GM21360 (cell line): ENCODE data around the gene FRG2B.
"Not testable (repeated sequence)": the region's sequence is repeated elsewhere in the genome, so short reads cannot be mapped to it uniquely, and the experiment has no call there.

Experiments used
- ATAC-seq: cut with Tn5 transposase; IDR thresholded peaks from one replicate; pipeline ENCODE4 v1.9.1; 2021; ENCODE audit warnings: mild to moderate bottlenecking, moderate library complexity; ENCODE audit not compliant: unreplicated experiment

Gene FRG2B

DNA sequence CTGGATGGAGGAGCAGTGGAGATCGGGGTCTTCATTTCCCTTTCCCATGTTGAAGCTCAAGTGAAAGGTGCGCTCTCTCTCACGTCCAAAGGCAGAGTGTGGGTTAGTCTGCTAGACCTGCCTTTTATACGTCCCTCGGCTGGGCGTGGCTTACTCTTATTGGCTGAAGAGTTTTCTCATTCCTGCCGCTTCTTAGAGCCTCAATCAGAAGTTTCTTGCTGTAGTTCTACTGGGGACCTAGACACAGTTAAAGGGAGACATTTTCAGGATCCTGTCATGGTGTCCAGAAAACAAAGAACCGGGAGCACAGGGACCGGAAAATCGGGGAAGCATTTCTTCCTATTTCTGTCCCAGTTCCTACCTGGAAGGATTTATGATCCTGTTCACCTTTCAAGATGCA is at the start of gene FRG2B:
FRG2B (minus strand) TSS at position 101 of the 400 bp plus-strand sequence; CDS start at position 48, 53 bp downstream.
- ATAC-seq = not testable (repeated sequence)

GRCh38 chr10:133667446-133667845 is 40.9 kb upstream of the FRG2B start:
- ATAC-seq = not testable (repeated sequence)

GRCh38 chr10:133663544-133664160 is 37.1 kb upstream of the FRG2B start:
- ATAC-seq = peak; percentile 76

- not testable (repeated sequence) for ATAC-seq
Measured at GRCh38 chr10:133661122-133661521, 34.5 kb upstream of the FRG2B start.

DNA sequence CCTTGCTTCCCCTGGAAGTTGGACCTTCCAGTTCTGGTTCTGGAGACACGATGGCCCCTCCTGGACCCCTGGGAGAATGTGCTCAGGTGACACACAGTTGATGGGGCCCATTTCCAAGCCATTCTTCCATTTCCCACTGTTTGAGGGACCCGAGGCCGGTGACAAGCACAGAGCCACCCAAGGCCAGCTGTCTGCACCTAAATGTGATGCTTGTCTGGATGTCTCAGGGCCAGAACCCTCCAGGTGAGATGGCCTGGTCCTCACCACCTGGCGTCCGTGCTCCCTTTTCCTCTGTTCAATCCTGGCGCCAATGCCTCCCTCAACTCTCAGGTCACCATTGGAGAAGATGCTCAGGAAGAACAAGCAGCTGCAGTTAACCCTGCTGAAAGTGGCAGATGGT is 33.9 kb upstream of the FRG2B start:
- not testable (repeated sequence) for ATAC-seq

GRCh38 chr10:133657276-133657675 is 30.7 kb upstream of the FRG2B start:
- ATAC-seq = not testable (repeated sequence)

GRCh38 chr10:133648872-133649455 is 22.4 kb upstream of the FRG2B start:
- not testable (repeated sequence) for ATAC-seq

DNA sequence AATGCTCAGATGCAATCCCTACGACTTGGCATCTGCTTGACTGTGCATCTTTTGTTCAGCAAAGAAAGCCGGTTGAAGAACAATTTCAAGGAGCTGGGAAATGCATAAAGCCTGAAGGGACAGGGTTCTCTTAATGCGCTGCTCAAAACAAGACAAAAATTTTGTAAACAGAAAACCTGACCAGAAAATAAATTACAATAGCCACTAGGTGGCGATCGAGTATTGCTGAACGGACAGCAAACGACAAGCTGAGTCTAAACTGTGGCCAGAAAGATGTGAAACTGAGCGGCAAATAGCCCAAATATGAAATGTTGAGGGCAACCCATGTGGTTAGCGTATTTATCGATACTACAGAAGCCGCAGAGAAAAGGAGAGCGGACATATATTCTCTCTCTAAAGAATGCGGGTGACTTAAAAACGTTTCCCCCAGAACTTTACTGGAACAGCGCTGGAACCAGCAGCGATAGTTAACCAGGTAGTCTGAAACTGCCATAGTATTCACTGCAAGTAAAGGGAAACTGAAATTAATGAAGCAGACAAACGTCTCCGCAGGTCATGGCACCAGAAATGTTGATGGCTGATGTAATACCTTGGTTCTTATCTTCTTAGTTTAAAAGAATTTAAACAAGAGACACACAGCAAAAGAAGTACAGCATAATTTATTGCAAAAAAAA is 20.6 kb upstream of the FRG2B start:
- peak; percentile 73 for ATAC-seq

- ATAC-seq = not testable (repeated sequence)
Measured at GRCh38 chr10:133637846-133638235, 11.2 kb upstream of the FRG2B start.

GRCh38 chr10:133637202-133637845 is 10.7 kb upstream of the FRG2B start:
- ATAC-seq = not testable (repeated sequence)

DNA sequence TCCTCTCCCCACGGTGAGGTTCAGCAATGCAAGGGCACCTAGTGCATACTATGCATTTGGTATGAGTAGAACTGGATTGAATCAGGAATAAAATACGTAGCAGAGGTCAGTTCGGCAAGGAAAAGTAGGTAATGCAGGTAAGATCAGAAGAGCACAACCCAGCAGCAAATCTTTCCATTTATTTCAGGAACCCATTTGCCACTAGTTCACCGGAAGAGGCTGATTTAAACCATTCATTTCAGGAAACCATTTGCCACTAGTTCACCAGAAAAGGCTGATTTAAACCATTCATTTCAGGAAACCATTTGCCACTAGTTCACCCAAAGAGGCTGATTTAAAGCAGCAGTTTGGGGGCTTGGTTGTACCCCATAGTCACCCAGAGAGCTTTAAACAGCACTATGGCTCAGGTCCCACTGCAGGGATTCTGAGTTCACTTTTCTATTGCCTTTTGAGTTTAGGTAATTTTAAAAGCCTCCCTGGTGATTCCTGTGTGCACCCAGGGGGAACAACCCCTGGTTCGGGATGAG is 4.2 kb upstream of the FRG2B start:
- ATAC-seq = not testable (repeated sequence)

DNA sequence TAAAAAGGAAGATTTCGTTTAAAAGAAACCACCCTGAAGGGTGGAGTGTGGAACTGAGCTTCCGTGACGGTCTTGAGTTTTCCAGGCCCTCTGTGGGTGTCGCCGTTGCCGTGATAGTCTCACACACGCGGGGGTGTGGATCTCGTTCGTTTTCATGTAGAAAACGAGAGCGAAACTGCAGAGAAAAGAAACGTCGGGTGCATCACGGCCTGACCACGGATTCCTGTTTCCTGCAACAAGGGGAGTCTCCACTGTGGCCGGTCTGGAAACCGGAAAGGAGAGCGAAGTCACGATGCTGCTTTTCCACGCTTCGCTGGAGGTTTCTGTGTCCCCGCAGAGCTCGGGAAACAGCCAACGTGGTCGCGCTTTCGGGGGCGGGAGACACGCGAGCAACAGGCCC is 4.1 kb downstream of the FRG2B start:
- ATAC-seq = not testable (repeated sequence)

DNA sequence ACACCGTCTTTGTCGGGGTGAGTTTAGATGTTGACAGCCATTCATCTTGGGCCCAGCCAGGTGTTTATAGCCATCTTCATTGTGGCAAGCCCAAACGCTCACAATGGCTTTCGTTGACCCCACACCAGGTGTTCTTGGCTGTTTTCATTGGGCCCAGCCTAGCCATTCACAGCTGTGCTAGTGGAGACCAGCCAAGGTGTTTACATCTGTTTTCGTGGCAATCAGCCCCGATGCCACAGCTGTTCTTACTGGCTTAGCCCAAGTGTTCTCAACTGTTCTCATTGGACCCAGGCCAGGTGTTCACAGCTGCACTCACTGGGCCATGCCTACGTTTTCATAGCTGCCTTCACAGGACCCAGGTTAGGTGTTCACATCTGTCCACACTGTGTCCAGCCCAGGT is 7.7 kb downstream of the FRG2B start:
- ATAC-seq = no peak

GRCh38 chr10:133617196-133617595 is 9.4 kb downstream of the FRG2B start:
- no peak for ATAC-seq

DNA sequence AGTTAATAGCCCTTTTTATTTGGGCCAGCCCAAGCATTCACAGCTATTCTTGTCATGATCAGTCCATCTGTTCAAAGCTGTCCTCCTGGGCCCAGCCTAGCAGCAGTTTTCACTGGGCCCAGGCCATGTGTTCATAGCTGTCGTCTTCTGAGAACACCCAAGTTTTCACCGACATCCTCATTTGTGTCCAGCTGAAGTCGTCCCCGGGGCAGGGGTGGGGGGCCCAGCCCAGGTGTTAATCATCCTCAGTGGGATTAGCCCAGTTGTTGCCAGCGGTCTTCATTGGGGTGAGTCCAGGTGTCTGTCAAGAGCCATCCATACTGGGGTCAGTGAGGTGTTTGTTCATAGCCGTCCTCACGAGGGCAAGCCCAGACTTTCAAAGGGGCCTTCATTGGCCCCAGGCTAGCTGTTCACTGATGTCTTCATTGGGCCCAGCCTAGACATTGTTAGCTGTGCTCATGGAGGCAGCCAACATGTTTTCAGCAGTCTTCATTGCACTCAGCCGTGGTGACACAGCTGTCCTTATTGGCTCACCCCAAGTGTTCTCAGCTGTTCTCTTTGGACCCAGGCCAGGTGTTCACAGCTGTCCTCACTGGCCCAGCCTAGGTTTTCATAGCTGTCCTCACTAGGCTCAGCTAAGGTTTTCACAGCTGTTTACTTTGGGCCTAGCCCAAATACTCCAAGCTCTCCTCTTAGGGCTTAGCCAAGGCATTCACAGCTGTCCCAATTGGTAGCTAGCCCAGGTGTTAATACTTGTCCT is 10.0 kb downstream of the FRG2B start:
- ATAC-seq = no peak

DNA sequence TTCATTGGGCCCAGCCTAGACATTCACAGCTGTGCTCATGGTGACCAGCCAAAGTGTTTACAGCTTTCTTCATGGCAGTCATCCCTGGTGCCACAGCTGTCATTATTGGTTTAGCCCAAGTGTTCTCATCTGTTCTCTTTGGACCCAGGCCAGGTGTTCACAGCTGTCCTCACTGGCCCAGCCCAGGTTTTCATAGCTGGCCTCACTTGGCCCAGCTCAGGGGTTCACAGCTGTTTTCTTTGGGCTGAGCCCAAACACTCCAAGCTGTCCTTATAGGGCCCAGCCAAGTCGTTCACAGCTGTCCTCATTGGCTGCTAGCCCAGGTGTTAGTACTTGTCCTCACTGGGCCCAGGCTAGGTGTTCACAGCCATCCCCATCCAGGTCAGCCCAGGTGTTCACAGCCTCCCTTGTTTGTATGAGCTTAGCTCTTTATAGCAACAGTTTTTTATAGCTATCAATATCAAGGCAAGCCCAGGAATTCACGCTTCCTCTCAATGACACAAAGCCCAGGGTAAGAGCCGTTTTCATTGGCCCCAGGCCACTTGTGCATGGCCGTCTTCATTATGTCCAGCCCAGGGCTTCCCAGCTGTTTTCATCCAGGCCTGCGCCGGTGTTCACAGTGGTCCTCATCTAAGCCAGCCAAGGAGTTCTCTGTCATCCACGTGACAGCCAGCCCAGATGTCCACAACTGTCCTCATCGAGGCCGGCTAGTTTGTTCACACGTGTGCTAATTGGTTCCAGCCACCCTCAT is 11.6 kb downstream of the FRG2B start:
- ATAC-seq = no peak

DNA sequence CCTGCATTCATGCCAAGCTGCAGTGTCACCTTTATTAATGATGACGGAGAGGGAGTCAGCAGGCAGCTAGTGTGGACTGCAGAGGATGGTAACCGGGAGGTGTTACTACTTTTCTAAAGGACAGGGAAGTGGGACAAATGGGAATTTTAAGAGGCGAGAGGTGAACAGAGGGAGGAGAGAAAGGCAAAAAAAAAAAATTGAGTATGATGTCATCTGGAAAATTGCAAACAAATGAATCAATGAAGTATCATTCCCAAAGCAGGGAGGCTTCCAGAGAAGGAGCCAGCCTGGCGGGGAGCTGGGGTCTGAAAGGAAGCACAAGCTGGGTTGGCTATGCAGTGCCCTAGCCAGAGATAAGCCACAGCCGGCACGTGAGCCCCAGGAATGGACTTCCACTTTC is 12.9 kb downstream of the FRG2B start:
- no peak for ATAC-seq

GRCh38 chr10:133611079-133611478 is 15.5 kb downstream of the FRG2B start:
- ATAC-seq = no peak

DNA sequence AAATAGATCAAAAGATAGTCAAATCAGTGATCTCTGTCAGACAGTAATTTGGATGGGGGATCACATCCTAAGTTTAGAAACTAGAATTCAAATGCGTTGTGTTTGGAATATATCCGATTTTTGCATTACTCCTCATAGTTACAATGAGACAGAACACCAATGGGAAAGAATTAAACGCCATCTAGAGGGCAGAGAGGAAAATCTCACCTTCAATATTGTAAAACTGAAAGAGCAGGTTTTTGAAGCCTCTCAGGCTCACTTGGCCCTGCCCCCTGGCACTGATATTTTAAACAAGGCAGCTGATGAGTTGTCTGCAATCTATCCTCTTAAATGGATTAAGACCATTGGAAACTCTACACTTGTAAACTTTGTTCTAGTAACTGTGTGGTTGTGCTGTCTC is 17.7 kb downstream of the FRG2B start:
- no peak for ATAC-seq

DNA sequence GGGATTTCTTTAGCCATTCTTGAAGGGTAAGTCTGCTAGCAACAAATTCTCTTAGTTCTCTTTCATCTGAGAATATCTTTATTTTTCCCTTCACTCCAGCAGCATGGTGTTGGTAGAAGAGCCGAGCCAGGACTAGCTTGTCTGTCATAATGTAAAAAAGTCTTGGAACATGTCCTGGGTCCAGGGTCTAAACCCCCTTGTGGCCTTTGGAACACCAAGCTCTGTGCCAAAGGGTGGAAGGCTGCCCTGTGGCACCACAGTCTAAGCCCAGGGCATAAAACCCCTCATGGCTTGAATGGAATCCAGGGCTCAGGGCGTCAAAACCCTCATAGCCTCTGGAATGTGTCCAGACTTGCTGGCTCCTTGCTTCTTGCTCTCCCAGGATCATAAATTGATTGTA is 23.2 kb downstream of the FRG2B start:
- ATAC-seq = not testable (repeated sequence)
